GM12872 (cell line): ENCODE results near the gene SRGAP3.
A peak's percentile ranks its signal among the peaks of the same experiment; 100 is the strongest.

ENCODE experiments used
- TF ChIP-seq, protein P1 (sequence below): IDR thresholded peaks from 3 replicates; pipeline ENCODE4 v1.5.1; 2011; ENCODE audit warnings: low read depth, mild to moderate bottlenecking, low read length, moderate library complexity; ENCODE audit not compliant: insufficient read depth

The SRGAP3 gene

DNA sequence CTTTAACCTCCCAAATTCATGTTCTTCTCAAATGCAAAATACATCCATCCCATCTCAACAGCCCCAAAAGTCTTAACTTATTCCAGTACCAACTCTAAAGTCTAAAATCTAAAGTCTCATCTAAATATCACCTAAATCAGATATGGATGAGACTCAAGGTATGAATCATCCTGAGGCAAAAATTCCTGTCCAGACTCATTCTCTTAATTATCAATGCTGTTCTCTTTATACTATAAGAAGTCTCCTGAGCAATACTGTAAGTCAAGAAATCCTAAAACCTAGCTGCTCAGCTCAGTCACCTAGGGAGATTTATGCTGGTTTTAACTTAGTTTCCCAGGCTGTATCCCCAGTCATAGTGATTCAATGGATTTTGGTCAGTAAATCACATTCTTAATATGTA is 297.3 kb downstream of the SRGAP3 start:
- TF ChIP-seq, protein P1, sequence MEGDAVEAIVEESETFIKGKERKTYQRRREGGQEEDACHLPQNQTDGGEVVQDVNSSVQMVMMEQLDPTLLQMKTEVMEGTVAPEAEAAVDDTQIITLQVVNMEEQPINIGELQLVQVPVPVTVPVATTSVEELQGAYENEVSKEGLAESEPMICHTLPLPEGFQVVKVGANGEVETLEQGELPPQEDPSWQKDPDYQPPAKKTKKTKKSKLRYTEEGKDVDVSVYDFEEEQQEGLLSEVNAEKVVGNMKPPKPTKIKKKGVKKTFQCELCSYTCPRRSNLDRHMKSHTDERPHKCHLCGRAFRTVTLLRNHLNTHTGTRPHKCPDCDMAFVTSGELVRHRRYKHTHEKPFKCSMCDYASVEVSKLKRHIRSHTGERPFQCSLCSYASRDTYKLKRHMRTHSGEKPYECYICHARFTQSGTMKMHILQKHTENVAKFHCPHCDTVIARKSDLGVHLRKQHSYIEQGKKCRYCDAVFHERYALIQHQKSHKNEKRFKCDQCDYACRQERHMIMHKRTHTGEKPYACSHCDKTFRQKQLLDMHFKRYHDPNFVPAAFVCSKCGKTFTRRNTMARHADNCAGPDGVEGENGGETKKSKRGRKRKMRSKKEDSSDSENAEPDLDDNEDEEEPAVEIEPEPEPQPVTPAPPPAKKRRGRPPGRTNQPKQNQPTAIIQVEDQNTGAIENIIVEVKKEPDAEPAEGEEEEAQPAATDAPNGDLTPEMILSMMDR = no peak

DNA sequence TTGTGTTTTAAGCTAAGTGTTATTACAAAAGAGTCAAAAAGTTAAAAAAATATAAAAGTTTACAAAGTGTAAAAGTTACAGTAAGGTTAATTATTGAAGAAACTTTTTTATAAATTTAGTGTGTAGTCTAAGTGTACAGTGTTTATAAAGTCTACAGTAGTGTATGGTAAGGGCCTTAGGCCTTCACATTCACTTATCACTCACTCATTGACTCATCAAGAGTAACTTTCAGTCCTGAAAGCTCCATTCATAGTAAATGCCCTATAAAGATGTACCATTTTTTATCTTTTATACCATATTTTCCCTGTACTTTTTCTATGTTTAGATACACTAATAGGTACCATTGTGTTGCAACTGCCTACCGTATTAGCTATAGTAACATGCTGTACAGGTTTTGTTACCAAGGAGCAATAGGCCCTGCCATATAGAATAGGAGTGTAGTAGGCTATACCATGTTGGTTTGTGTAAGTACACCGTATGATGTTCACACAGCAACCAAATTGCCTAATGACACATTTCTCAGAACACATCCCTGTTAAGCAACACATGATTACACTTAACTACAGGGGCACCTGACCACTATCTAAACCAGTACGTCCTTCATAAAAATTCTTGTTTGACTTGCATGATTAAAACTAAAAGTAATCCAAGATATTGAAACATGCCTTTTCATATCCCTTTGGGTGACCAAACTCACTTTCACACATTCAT is 303.4 kb downstream of the SRGAP3 start:
- TF ChIP-seq, protein P1 = no peak

DNA sequence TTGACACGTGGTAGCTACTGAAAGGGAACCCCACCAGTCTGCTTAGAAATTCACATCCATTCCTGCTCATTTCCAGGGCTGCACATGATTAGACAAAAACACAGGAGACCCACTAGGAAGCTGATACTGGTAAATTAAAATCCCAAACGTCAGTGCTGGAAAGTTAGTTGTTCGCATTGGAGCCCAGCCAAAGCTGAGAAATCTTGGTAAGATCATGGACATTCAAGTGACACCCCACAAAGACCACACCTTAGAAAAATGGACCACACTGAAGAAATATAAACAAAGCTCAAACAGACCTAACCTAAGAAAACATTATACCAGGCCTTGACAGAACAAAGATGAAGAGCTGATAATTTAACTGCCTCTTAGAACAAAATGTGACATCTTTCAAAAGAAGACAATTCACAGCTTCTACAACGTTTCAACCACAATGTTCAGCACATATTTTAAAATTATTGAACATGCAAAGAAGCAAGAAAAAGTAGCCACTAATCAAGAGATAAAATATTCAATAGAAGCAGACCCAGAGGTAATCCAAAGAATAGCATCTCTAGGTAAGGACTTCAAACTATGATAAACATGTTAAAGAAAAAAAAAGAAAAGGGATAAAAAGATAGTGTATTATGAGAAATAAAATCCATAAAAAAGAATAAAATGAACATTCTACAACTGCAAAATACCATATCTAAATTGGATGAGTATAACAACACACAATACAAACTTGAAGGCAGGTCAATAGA is 306.5 kb downstream of the SRGAP3 start:
- TF ChIP-seq, protein P1 = no peak

DNA sequence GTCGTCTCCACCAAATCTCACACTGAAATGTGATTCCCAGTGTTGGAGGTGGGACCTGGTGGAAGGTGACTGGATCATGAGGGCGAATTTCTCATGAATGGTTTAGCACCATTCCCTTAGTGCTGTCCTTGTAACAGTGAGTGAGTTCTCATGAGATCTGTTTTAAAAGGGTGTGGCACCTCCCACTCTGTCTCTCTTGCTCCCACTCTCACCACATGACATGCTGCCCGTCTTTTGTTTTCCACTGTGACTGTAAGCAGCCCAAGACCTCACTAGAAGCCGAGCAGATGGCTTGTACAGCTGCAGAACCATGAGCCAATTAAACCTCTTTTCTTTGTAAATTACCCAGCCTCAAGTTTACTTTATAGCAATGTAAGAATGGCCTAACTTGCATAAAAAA is 307.3 kb downstream of the SRGAP3 start:
- TF ChIP-seq, protein P1 = no peak

DNA sequence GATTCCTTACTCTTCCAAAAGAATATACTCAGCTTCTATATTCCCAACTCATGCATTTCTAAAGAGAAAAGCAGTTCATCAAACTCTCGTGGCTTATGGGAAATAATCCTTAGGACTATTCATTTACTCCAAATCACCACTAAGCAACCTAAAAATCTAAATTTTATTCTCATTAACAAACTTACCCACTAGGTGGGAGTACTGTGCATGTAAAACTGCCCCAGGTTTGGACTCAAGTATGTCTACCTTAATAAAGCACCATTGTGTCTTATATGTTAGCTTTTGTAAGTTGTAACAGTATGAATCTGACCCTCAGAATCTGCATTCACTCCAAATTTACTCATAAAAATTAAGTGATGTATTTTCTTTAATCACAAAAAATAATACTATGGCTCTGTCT is 311.4 kb downstream of the SRGAP3 start:
- TF ChIP-seq, protein P1 = peak; percentile 36; the same call in 2 of the 3 replicates

DNA sequence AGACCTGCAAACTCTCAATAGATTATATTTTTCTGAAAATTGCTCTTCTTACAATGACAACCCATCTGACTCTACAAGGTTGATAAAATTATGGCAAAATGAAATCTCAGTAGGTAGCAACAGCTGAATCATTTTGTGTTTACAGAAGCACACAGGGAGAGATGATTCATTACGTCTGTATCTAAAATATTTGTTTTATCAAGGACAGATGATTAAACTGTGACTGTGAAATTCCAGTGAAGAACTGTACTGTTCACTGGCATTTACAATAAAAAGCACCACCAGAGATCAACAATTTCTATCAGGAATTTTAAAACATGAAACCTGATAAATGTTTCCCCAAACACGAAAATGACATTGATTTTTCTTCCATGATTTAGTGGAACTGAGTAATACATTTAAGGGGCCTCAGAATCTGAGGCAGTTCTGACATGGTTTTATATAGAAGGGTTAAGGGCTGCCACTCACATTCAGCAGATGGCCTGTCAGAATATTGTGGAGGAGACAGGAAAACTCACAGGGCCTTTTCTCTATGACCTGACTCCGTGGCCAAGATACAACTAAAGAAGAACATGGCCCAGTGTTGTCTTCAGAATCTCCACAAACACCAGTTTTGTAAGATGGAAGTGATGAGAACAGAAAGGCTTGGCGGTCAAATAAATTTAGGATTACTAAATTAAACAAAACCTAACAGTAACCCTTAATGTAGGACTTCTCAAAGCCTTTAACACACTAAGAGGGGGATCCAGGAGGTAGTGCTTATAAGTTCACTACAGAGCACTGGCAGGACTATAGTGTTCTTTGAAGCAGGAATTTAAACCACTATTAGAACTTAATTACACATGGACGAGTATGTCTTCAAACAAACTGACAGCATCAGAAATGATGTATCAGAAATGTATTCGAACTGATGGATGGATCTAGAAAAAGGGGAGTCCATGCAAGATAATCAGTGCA is 312.1 kb downstream of the SRGAP3 start:
- TF ChIP-seq, protein P1 = no peak

DNA sequence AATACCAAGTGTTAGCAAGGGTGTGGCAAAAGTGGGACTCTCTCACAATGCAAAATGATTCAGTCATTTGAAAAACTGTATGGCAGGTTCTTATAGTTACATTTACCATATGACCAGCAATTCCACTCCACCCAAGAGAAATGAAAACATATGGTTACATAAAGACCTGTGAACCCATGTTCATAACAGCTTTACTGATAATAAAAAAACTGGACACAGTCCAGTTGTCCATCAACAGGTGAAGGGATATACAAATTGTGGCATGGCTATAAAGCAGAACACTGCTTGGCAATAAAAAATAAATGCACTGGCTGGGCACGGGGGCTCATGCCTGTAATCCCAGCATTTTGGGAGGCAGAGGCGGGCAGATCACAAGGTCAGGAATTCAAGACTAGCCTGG is 316.9 kb downstream of the SRGAP3 start:
- TF ChIP-seq, protein P1 = no peak
